Measurements from ENCODE around the gene EXOC4.

EXOC4 gene

GRCh38 chr7:133790911-133791310 is 538.0 kb downstream of the EXOC4 start:
- no peak for TF ChIP-seq CTCF (IDR thresholded peaks at IDR 0.05; ENCODE audit: low read depth, low read length)
- DNase-seq (ENCODE audit: extremely low read depth, low read depth), result no peak

GRCh38 chr7:133794479-133794878 is 541.6 kb downstream of the EXOC4 start:
- no peak for DNase-seq (ENCODE audit: extremely low read depth, low read depth)
- no peak for TF ChIP-seq CTCF (IDR thresholded peaks at IDR 0.05; ENCODE audit: low read depth, low read length)

- TF ChIP-seq CTCF (IDR thresholded peaks at IDR 0.05; ENCODE audit: low read depth, low read length), result no peak
- no peak for DNase-seq (ENCODE audit: extremely low read depth, low read depth)
These were observed 542.3 kb downstream of the EXOC4 start for GRCh38 chr7:133795068-133795665.

GRCh38 chr7:133796782-133797745 is 544.2 kb downstream of the EXOC4 start:
- TF ChIP-seq CTCF (IDR thresholded peaks at IDR 0.05; ENCODE audit: low read depth, low read length), result no peak
- DNase-seq (ENCODE audit: extremely low read depth, low read depth), result no peak

- no peak for TF ChIP-seq CTCF (IDR thresholded peaks at IDR 0.05; ENCODE audit: low read depth, low read length)
- no peak for DNase-seq (ENCODE audit: extremely low read depth, low read depth)
These were observed 545.1 kb downstream of the EXOC4 start for GRCh38 chr7:133797818-133798520.

- no peak for DNase-seq (ENCODE audit: extremely low read depth, low read depth)
- no peak for TF ChIP-seq CTCF (IDR thresholded peaks at IDR 0.05; ENCODE audit: low read depth, low read length)
These were observed 548.5 kb downstream of the EXOC4 start for GRCh38 chr7:133801341-133801740.

Measured in AG09319 (cell line).